GM21390 (cell line): ENCODE measurements around the gene ENG.
"Not testable (repeated sequence)": the region's sequence is repeated elsewhere in the genome, so short reads cannot be mapped to it uniquely, and the experiment has no call there.

Source experiments
- ATAC-seq: cut with Tn5 transposase; IDR thresholded peaks from one replicate; pipeline ENCODE4 v1.9.1; 2021; ENCODE audit not compliant: unreplicated experiment

Gene ENG

GRCh38 chr9:127878652-127879390, 24.4 kb upstream of the ENG start:
- ATAC-seq: no peak

DNA sequence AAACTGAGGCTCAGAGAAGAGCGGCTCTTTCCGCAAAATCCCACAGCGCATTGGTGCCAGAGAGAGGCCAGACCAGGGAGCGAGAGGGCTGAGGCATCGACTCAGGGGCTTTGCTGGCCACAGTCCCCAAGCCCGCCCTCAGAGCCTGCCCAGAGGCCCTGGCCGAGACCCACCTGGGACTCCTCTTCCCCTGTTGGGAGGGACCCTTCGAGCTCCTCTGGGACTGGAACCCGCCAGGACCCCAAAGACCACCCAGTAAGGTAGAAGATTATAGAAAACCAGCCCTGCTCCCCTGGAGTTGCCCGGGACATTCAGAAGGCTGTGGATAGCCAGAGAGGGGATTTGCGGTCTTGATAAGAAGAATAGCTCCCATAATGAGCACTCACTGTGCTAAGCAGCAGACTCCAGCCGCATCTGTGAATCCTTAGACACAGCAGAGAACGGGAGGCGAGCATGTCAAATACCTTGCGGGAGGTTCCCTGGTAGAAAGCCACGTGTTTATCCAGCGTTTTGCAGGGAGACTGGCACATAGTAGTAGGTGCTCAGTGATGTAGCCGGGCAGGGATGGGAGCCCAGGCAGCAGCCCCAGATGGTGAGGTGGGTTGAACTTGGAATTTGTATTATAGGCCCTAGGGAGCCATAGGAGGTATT, 23.7 kb upstream of the ENG start:
- ATAC-seq: no peak

- ATAC-seq: no peak
Observed at GRCh38 chr9:127877566-127877998, 23.1 kb upstream of the ENG start, which contains the start of gene AK1. AK1 (minus strand) TSS chr9:127877675; CDS start chr9:127874617, 3,058 bp downstream.

GRCh38 chr9:127876764-127877562, 22.5 kb upstream of the ENG start:
- no peak for ATAC-seq

GRCh38 chr9:127876026-127876763, 21.7 kb upstream of the ENG start:
- ATAC-seq: no peak

DNA sequence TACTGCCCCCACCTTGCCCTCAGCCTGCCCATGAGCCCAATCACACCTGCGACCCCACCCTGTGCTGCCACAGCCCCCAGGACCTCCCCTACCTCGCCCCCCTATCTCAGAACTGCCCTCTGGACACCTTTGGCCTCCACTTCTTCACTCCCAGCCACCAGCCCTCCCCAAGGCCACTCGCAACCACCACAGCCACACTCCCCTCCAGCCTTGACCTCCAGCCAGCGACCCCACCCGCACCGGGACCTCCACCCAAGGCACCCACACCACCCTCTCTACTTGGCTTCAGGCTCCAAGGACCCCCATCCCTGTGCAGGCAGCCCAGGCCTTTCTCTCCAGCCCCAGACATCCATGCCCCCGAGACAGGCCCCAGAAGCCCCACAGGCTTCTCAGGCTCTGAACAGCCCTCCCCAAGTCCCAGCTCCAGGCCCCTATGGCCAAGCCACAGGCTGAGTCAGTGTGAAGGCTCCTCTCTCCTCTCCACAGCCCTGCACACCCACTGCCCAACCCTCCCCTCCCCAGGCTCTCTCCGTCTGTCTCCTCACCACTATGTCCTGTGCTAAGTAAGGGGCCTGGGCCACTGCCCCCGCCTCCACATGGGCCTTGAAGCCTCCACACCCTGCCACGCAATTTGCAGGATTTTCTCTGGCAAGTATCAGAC, 21.0 kb upstream of the ENG start:
- no peak for ATAC-seq

DNA sequence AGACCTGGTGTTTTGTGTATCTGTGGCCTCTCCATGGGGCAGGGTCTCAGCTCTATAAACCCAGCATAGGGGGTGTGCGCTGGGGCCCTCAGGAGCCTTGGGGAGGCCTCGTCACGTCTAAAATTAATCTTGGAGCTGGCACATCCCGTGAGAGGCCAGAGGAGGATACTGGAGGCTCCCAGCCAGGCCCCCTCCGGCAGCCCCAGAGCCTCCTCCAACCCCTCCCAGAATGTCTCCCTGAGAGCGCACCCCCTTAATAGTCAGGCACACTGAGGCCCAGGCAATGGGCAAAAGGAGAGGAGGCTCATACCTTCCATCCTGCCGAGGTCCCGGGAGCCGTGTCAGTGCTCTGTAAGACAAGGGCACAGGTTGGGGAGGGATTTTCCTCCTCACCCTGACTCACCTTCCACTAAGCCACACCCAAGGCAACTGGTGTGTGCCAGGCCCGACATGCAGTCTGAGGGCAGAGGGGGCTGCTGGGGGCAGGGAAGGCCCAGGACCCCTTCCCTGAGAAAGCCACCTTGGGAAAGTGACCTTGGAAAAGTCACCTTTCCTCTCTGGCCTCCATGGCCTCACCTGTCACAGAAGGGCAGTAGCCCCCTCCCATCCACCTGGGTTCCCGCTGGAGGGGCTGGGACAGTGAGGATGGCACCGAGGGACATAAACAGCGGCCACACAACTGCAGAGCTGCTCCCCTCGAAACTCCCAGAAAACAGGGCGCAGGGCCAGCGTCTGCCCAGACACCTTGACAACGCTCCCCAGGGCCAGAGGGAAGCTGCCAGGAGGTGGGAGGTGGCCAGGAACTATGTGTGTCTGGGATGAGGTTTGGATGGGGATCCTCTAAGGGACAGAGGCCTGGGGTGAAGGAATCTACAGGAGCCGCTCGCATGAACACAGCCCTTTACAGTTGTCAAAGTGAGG, 20.1 kb upstream of the ENG start:
- ATAC-seq: no peak

GRCh38 chr9:127873886-127874285, 19.4 kb upstream of the ENG start:
- ATAC-seq: no peak

GRCh38 chr9:127873223-127873691, 18.8 kb upstream of the ENG start:
- ATAC-seq: no peak

DNA sequence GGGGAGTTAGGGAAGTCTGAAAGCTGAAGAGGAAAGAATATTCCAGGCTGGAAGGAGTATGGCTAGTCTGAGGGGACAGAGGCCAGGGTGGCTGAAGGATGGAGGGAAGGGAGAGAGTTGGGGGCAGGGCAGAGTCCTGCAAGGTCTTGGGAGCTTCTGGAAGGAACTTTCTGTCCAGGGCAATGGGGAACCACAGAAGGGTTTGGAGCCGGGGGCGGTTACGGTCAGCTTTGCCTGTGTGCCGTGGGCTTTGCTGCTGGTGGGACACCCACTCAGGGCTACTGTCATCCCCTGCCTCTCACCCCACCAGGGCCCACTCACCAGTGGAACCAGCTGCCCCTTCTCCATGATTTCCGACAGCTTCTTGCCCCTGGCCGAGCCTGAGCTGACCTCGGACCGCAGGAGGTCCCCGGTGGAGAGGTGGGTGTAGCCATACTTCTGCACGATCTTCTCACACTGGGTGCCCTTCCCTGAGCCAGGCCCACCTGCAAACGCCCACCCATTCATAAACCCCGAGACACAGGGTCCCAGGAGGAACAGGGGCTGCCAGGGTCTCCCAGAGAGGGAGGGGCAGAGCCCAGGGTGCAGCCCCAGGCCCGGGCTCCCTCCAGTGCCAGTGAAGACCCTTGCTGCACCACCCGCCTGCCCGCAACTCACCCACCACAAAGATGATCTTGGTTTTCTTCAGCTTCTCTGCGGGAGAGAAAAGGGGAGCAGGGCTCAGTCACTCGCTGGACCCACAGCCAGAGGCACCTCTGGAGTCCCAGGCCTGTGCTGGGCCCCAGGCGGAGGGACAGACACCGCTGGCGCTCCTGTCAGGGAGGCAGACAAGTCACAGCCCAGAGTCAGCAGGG, 18.1 kb upstream of the ENG start:
- ATAC-seq: no peak

DNA sequence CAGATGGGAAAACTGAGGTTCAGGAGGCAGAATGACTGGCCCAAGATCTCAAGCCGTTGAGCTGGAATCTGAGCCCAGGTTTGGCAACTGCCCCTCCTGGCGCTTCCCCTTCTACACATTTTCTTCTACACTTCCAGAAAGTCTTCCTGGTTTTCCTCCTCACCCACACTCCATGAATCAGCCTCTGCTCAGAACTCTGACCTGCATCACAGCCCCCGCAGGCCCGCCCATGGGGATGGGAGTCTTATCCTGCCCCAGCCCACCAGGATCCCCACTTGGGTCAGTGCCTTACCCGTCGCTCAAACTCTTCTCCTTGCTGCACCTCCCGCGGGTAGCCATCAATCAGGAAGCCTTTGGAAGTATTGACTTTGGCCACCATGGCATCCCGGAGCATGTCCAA, 17.1 kb upstream of the ENG start:
- ATAC-seq: no peak

DNA sequence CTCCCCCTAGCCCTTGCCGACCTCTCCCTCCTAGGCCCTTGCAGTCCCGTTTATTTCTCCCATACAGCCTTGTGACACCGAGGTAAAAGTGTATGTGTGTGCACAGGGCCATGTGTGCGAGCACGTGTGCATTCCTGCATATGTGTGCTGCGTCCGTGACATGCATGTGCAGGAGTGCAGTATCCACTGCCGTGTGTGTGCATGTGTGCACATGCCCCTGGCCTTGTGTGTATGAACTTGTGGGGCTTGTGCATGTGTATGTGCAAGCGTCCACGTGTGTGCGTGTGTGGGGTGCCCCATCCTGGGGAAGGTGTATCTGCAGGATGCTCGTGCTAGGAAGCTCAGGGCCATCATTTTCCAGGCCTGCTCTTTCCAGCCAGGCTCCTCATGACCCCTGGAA, 16.4 kb upstream of the ENG start:
- ATAC-seq: no peak

DNA sequence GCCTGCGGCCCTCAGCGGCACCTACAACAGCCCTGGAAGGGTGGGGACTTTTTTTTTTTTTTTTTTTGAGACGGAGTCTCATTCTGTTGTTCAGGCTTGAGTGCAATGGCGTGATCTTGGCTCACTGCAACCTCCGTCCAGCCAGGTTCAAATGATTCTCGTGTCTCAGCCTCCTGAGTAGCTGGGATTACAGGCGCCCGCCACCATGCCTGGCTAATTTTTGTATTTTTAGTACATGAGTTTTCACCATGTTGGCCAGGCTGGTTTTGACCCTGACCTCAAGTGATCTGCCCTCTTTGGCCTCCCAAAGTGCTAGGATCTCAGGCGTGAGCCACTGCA, 15.7 kb upstream of the ENG start:
- not testable (repeated sequence) for ATAC-seq

GRCh38 chr9:127869310-127870152, 15.1 kb upstream of the ENG start:
- ATAC-seq: no peak

GRCh38 chr9:127868278-127868902, 13.9 kb upstream of the ENG start:
- ATAC-seq: no peak

GRCh38 chr9:127867356-127868277, 13.2 kb upstream of the ENG start:
- no peak for ATAC-seq
